ENCODE data around the gene RAB5IF. TPM values are rescaled to one million over a fixed set of nuclear protein-coding genes. Genes with fewer than 3 reads are reported as not detected.
"Not testable (repeated sequence)": the region's sequence is repeated elsewhere in the genome, so short reads cannot be mapped to it uniquely, and the experiment has no call there.

RAB5IF gene
- total and polyA plus RNA-seq, 2 of the 4 experiments (the other 2 are of a cell fraction): 74.0 to 93.1 TPM

GRCh38 chr20:36638876-36639400 is 33.4 kb downstream of the RAB5IF start:
- DNase-seq; intact Hi-C loops (cut with micrococcal nuclease); H4K91ac ChIP-seq (ENCODE audit: insufficient read depth, low read depth, low read length); H2AK9ac ChIP-seq (replicated peaks; ENCODE audit: low read depth, low read length, poor library complexity); H2BK20ac ChIP-seq (ENCODE audit: low read depth, low read length); H3K9ac ChIP-seq (ENCODE audit: low read depth, low read length); H3K4ac ChIP-seq (ENCODE audit: low read depth, low read length); H3K9me1 ChIP-seq (ENCODE audit: insufficient read depth, low read length); H3K36me3 ChIP-seq (ENCODE audit: control insufficient read depth, insufficient read depth, low read length); BruUV-seq (replicated peaks); H4K8ac ChIP-seq (ENCODE audit: low read depth in 2 of 2, low read length in 2 of 2); H3K4me1 ChIP-seq (ENCODE audit: control insufficient read depth, insufficient read depth, low read length); H3K27ac ChIP-seq (ENCODE audit: insufficient read depth, low read length); H3K56ac ChIP-seq (ENCODE audit: extremely low read depth, insufficient read depth, low read length); H3K18ac ChIP-seq (ENCODE audit: low read depth, low read length); H3K79me1 ChIP-seq (ENCODE audit: low read depth in 1 of 2, low read length in 2 of 2); H2AK5ac ChIP-seq (ENCODE audit: low read depth, low read length); H4K5ac ChIP-seq (ENCODE audit: low read depth, low read length); H2BK5ac ChIP-seq (ENCODE audit: low read depth, low read length, poor library complexity, severe bottlenecking); H2BK15ac ChIP-seq (ENCODE audit: low read depth, low read length); H3K23ac ChIP-seq (ENCODE audit: low read depth, low read length); H2AFZ ChIP-seq (replicated peaks; ENCODE audit: low read length, poor library complexity); H3K14ac ChIP-seq (replicated peaks; ENCODE audit: low read depth, low read length); ATAC-seq (ENCODE audit: low read depth); dilution Hi-C loops (cut with HindIII; ENCODE audit: low sequenced_read_pairs, unreplicated experiment); H3K9me3 ChIP-seq (ENCODE audit: control insufficient read depth, insufficient read depth, low read length); H3K4me3 ChIP-seq (ENCODE audit: insufficient read depth, low read depth, low read length); H4K20me1 ChIP-seq (ENCODE audit: insufficient read depth, low read length); POLR2A ChIA-PET (ENCODE audit: unreplicated experiment); H3K27me3 ChIP-seq (ENCODE audit: control insufficient read depth, insufficient read depth, low read length); H2BK120ac ChIP-seq (ENCODE audit: low read depth, low read length); CTCF ChIA-PET; in situ Hi-C loops (cut with MboI; ENCODE audit: low sequenced_read_pairs); H3K4me2 ChIP-seq (ENCODE audit: low read depth, low read length): not testable (repeated sequence)
- WGBS, 2 experiments (ENCODE audit: extremely low coverage in 2 of 2, insufficient read length in 1 of 2): 78% methylated on average over 4 of the region's 12 CpGs; no CpG with 5 or more reads in 1 of the 2 experiments
